Activated naive CD8-positive, alpha-beta T cell treated with anti-CD3 and anti-CD28 coated beads for 36 hours (primary cell): Measurements from ENCODE around the gene MTX2. TPM values are rescaled to one million over a fixed set of nuclear protein-coding genes. Genes with fewer than 3 reads are reported as not detected.
A peak's percentile ranks its signal among the peaks of the same experiment; 100 is the strongest.
"Not testable (repeated sequence)": the region's sequence is repeated elsewhere in the genome, so short reads cannot be mapped to it uniquely, and the experiment has no call there.

ENCODE experiments used
- DNase-seq: peaks from one replicate; pipeline ENCODE4 v3.0.0; 2021
- H3K27ac Mint-ChIP-seq: one replicate; pipeline ENCODE4 v1.8.0; 2022; ENCODE audit warnings: mild to moderate bottlenecking, moderate library complexity, mixed read lengths
- H3K27me3 Mint-ChIP-seq: one replicate; pipeline ENCODE4 v1.8.0; 2022; ENCODE audit warnings: mild to moderate bottlenecking, mixed read lengths
- H3K36me3 Mint-ChIP-seq: one replicate; pipeline ENCODE4 v1.8.0; 2021; ENCODE audit warnings: mild to moderate bottlenecking, mixed read lengths
- H3K4me1 Mint-ChIP-seq: one replicate; pipeline ENCODE4 v1.8.0; 2021; ENCODE audit warnings: mixed read lengths
- H3K4me3 Mint-ChIP-seq: one replicate; pipeline ENCODE4 v1.8.0; 2022; ENCODE audit warnings: mild to moderate bottlenecking, moderate library complexity, mixed read lengths
- H3K9me3 Mint-ChIP-seq: one replicate; pipeline ENCODE4 v1.8.0; 2022; ENCODE audit warnings: mixed read lengths
- total RNA-seq, 2 experiments: library from RNA; stranded (reverse); gene quantifications; one replicate each; pipeline ENCODE4 v1.2.3, GENCODE V29; 2021

Gene MTX2
- total RNA-seq, 2 experiments from 2014 or later = 28.8 to 30.0 TPM

DNA sequence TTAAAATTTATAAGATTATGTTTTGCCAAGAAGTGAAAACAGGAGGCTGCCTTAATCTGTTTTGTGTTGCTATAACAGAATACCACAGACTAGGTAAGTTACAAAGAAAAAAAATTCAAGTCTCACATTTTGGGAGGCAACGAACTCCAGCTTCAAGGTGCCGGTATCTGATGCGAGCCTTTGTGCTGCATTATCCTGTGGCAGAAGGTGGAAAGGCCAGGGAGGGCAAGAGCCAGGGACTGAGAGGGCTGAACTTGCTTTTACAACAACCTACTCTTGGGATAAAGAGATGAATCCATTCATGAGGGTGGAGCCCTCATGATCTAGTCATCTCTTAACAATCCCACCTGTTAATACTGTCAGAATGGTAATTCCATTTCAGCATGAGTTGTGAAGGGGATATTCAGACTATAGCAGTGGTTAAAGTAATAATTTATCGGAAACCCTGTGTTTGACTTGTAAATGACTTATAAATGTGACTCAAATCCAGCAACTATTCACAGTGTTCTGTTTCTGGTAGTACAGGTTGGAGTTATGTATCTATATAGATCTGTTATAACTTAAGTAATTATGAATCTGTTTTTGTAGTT, 3.7 kb downstream of the MTX2 start:
- DNase-seq = no peak
- Mint-ChIP-seq H3K4me3 (no peak overlapping the region), H3K27me3 (no peaks in the 10 kb centered on the region), H3K36me3 (peaks cover 13% of the 10 kb centered on the region), H3K4me1 (peaks cover 31% of the 10 kb centered on the region), H3K27ac (no peak overlapping the region), H3K9me3 (no peaks in the 10 kb centered on the region)

DNA sequence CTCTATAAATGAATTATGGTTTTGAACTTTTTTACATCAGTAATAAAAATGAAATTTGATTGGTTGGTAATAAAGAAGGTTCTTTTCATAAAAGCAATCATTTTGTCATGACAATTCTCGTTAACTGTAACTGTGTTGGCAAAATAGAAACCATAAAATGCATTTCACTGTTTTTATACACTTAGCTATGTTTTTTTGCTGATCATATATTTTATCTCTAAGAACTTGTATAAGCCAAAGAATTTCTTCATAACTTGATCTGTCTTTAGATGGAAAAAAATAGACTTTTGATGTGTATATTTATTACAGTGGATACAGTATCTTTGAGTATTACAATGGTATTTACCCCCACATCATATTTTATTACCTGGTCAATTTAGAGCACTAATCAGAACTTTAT, 9.7 kb downstream of the MTX2 start:
- no peak overlapping the region for H3K4me3 Mint-ChIP-seq
- H3K4me1 Mint-ChIP-seq = peaks cover 36% of the 10 kb centered on the region
- no peak for DNase-seq
- H3K27me3 Mint-ChIP-seq = no peaks in the 10 kb centered on the region
- no peaks in the 10 kb centered on the region for H3K9me3 Mint-ChIP-seq
- peaks cover 18% of the 10 kb centered on the region for H3K36me3 Mint-ChIP-seq
- H3K27ac Mint-ChIP-seq = no peak overlapping the region

DNA sequence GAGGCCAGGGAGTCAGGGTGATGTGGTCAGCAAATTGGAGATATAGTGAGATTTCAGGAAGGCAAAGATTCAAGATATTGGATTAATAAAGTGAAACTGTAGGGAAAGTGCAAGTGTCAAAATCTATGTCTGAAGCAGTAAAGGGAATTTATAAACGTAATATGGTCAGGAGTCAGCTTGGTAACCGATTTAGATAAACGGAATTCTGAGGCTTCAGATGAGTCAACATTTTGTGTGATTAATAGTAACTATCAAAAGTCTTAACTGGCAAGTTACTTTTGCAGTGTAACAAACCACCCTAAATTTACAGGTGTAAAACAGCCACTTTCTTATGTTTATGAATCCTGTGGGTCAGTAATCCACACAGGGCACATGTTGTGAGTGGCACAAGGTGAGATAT, 10.9 kb downstream of the MTX2 start:
- H3K4me1 Mint-ChIP-seq = peaks cover 31% of the 10 kb centered on the region
- no peaks in the 10 kb centered on the region for H3K9me3 Mint-ChIP-seq
- peaks cover 20% of the 10 kb centered on the region for H3K36me3 Mint-ChIP-seq

DNA sequence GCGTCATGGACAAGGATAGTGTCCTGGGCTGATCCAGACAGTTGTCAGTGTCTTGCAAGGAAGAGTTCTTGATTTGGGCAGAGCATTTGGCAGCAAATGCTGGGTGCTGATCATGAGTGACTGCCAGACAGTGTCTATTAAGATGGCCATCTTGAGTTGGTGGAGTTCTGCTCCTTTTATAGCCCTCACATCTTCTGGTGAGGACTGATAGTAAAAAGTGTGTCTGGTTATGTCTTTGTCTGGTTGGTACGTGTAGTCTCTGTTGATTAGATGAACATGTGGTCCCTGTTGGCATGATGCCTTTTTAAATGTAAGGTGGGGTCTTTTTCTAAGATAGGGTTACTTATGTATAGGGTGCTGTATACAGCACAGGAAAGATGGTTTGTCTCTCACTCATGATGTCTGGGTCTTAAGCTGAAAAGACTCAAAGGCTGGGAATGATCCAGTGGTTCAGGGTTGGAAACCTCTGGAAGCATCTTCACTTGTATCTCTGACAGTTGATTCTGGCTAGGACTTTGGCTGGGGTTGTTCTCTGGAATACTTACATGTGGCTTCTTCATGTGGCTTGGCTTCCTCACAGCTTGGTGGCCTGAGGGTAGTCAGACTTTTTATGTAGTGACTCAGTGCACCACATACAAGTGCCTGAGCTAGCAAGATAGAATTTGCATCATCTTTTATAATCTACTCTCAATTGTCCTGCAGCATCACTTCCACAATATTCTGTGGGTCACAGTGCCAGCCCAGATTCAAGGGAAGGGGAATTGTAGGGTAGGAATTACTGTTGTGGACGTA, 11.8 kb downstream of the MTX2 start:
- Mint-ChIP-seq H3K4me3 (no peak overlapping the region), H3K27ac (no peak overlapping the region)

More for the DNA sequence above, 10.9 kb downstream of the MTX2 start:
- DNase-seq = no peak
- Mint-ChIP-seq H3K4me3 (no peak overlapping the region), H3K27ac (no peak overlapping the region), H3K27me3 (no peaks in the 10 kb centered on the region)

DNA sequence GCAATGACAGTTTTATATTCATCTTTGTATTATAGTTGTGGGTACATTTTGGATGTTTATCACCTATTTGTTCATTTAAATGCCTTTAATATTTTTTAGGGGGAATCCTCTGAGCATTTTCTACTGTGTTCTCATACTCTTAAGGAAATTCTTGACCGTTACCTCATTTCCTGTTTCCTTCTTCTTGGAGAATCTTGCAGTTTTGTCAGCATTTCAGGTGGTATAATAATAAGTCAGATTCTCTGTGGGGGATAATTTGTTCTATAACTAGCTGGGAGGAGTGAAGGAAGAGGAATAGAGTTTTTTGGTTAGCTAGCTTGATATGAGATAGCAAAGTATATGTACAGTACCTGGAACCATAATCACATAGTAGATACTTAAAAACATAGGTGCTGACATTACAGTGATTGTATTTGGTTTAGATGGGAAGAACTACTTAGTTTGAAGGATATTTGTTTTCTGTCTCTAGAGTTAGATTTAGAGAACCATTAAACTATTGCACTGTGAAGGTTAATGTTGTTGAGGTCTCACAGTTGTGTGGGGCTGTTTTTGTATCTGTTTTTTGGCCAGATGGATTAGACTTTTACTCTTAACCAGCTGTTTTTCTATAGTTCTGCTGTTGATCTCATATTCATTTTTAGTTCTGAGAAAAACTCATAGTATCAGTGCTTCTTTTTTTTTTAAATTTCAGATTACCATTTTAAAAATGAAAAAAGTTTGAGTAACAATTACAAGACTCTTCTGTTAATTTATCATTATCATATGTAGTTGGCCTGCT, 14.2 kb downstream of the MTX2 start:
- DNase-seq = no peak
- Mint-ChIP-seq H3K27me3 (no peaks in the 10 kb centered on the region), H3K27ac (peak overlapping the region; percentile 47), H3K36me3 (peaks cover 35% of the 10 kb centered on the region), H3K4me3 (no peak overlapping the region), H3K9me3 (peaks cover 1% of the 10 kb centered on the region), H3K4me1 (peaks cover 44% of the 10 kb centered on the region)

More for the DNA sequence above, 11.8 kb downstream of the MTX2 start:
- no peaks in the 10 kb centered on the region for H3K9me3 Mint-ChIP-seq
- H3K36me3 Mint-ChIP-seq = peaks cover 25% of the 10 kb centered on the region
- peaks cover 36% of the 10 kb centered on the region for H3K4me1 Mint-ChIP-seq
- H3K27me3 Mint-ChIP-seq = no peaks in the 10 kb centered on the region
- DNase-seq = no peak

DNA sequence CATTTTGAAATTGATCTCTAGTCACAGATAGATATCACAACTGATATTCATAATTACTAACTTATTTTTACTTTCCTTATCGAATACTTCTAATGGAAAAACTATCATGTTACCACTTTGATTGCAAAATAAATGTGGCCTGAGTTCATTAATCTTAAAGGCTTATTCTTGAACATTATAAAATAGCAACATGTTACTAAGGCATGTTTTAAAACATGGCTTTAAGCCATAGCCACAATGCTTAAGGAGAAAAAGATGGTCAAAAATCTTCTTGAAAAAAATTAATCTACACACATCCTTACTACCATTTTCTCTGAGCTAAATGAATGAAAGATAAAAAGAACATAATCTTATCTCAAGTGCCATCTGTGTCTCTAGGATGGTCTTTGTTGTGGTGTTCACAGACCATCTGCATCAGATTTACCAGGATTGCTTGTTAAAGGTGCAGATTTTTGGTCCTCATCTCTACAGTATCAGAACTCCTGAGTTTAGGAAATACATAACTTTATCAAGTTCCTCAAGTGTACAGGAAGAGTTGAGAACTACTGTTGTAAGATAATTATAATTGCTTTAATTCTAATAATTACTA, 15.3 kb downstream of the MTX2 start:
- Mint-ChIP-seq H3K36me3 (peaks cover 37% of the 10 kb centered on the region), H3K4me3 (no peak overlapping the region), H3K27ac (no peak overlapping the region), H3K27me3 (no peaks in the 10 kb centered on the region), H3K9me3 (peaks cover 1% of the 10 kb centered on the region), H3K4me1 (peaks cover 46% of the 10 kb centered on the region)
- DNase-seq = no peak

DNA sequence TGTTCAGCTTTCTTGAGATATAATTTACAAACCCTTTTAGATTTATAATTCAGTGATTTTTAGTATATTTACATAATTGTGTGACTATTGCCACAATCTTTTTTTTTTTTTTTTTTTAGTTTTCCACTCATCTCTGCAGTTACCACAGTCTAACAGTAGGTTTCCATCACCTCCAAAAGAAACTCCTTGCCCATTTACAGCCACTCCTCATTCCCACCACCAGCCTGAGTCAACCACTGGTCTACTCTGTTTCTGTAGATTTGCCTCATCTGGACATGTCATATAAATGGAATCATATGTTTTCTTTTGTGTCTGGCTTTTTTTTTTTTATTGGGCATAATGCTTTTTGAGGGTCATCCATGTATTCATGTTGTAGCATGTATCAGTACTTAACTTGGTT, 16.1 kb downstream of the MTX2 start:
- H3K36me3 Mint-ChIP-seq = peaks cover 35% of the 10 kb centered on the region
- no peak overlapping the region for H3K27ac Mint-ChIP-seq
- DNase-seq = no peak
- peaks cover 46% of the 10 kb centered on the region for H3K4me1 Mint-ChIP-seq
- H3K27me3 Mint-ChIP-seq = no peaks in the 10 kb centered on the region
- H3K4me3 Mint-ChIP-seq = no peak overlapping the region
- H3K9me3 Mint-ChIP-seq = peaks cover 1% of the 10 kb centered on the region

DNA sequence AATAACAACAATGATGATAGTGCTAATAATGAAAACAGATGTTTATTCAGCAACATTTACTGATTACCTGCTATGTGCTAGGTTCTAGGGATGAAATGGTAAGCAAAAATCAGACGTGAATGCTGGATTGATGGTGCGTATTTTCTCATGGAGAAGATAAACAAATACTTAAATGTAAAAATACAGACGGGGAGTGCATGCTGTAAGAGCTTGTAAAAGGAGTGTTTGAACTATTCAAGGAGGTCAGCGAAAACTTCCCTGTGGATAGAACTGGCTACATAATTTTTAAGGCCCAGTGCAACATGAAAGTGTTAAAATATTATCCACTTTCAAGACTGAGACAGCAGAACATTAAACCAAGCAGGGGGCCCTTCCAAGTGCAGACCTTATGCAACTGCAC, 22.1 kb downstream of the MTX2 start:
- Mint-ChIP-seq H3K4me1 (peaks cover 43% of the 10 kb centered on the region), H3K4me3 (no peak overlapping the region)

DNA sequence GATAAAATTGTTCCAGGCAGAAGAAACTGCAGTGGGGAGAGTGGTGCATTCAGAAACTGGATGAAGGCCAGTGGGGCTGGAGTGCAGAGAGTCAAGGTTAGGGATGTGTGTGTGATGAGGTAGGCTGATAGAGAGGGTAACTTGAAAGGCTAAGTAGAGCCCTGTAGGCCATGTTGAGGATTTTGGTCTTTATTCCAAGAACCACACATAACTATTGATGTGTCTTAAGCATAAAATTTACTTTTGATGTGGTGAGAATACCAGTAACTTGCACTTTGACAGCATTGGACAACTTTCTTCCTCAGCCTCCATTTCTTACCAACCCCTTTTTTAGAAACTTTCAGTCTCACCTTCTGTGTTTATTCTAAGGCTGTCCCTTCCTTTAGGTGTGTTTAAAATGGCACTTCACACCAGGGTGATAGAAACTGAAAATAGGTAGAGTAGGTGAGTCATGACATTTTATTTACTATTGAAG, 22.6 kb downstream of the MTX2 start:
- Mint-ChIP-seq H3K36me3 (peaks cover 12% of the 10 kb centered on the region), H3K4me3 (peak overlapping the region; percentile 3), H3K27me3 (no peaks in the 10 kb centered on the region), H3K9me3 (peaks cover under 1% of the 10 kb centered on the region), H3K27ac (peak overlapping the region; percentile 22), H3K4me1 (peaks cover 40% of the 10 kb centered on the region)
- peak; percentile 4 for DNase-seq

More for the DNA sequence above, 22.1 kb downstream of the MTX2 start:
- peaks cover 17% of the 10 kb centered on the region for H3K36me3 Mint-ChIP-seq
- H3K9me3 Mint-ChIP-seq = peaks cover 1% of the 10 kb centered on the region
- no peak overlapping the region for H3K27ac Mint-ChIP-seq
- DNase-seq = no peak
- H3K27me3 Mint-ChIP-seq = no peaks in the 10 kb centered on the region

DNA sequence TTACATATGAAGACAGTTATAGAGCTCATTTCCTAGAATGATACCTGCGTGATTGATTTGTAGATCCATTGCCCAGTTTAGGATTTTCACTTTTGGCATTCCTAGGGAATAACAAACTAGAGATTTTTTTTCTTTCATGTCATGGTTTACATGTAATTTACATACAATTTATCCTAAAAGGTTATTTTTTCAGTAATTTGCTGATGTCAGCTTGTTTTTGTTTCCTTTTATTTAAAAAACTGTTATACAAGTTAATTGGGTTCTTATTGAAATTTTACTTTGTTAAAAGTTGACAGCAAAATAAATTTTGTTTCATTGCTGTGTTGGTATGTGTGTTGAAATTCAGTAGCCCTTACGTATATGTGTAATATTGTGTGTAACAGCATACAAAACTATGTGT, 23.4 kb downstream of the MTX2 start:
- peaks cover 12% of the 10 kb centered on the region for H3K36me3 Mint-ChIP-seq

DNA sequence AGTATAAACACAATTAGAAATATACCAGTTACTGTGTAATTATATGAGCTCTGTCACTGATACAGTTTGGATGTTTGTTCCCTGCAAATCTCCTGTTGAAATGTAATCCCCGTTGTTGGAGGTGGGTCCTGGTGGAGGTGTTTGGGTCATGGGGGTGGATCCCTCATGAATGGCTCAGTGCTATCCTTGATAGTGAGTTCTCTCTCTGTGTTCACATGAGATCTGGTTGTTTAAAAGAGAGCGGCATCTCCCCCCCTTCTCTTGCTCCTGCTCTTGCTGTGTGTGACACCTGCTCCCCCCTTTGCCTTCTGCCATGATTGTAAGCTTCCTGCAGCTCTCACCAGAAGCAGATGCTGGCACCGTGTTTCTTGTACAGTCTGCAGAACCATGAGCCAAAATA, 24.1 kb downstream of the MTX2 start:
- peaks cover 36% of the 10 kb centered on the region for H3K4me1 Mint-ChIP-seq
- H3K9me3 Mint-ChIP-seq = no peaks in the 10 kb centered on the region
- H3K36me3 Mint-ChIP-seq = peaks cover 8% of the 10 kb centered on the region
- H3K27ac Mint-ChIP-seq = no peak overlapping the region
- no peak for DNase-seq
- no peak overlapping the region for H3K4me3 Mint-ChIP-seq
- no peaks in the 10 kb centered on the region for H3K27me3 Mint-ChIP-seq

More for the DNA sequence above, 23.4 kb downstream of the MTX2 start:
- no peak for DNase-seq
- Mint-ChIP-seq H3K4me3 (no peak overlapping the region), H3K4me1 (peaks cover 40% of the 10 kb centered on the region), H3K9me3 (no peaks in the 10 kb centered on the region), H3K27me3 (no peaks in the 10 kb centered on the region), H3K27ac (no peak overlapping the region)

DNA sequence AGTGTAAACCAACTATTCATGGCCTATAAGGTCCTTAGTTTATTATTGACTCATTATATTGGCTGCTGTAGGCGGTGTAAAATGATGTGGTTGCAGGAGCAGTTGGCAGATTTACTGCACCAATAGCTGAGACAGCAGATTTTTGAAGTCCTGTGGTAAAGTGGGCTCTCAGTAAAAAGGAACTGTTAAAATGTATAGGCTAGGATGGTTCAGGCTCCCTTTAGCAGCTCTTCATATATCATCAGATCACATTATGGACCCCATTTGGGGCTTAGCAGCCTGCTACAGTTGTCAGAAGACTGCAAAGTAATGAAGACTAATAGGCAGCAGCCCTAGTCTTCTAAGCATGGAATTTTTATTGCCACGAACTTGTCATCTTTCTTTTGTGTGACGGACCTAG, 27.8 kb downstream of the MTX2 start:
- Mint-ChIP-seq H3K36me3 (peaks cover 2% of the 10 kb centered on the region), H3K27ac (no peak overlapping the region), H3K9me3 (no peaks in the 10 kb centered on the region), H3K27me3 (no peaks in the 10 kb centered on the region), H3K4me3 (no peak overlapping the region), H3K4me1 (peaks cover 12% of the 10 kb centered on the region)
- DNase-seq = no peak

DNA sequence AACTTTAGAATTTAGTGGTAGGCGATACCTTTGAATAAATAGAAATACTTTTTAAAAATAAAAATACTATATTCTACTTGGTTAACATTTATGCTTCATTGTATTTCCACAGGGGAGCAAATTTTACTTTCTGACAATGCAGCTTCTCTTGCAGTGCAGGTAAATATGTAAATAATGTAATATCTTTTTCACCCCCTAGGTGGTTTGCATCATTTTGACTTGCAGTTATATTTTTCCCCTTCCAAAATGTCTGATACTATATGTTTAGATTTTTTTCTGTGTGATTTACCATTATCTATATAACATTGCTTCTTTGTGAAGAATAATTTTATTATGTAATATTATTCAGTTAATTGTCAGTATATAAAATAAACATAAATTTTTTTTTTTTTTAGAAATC, 28.5 kb downstream of the MTX2 start:
- H3K4me3 Mint-ChIP-seq = no peak overlapping the region
- H3K4me1 Mint-ChIP-seq = peaks cover 7% of the 10 kb centered on the region
- no peaks in the 10 kb centered on the region for H3K27me3 Mint-ChIP-seq
- DNase-seq = no peak
- H3K36me3 Mint-ChIP-seq = peaks cover 2% of the 10 kb centered on the region
- H3K9me3 Mint-ChIP-seq = no peaks in the 10 kb centered on the region
- no peak overlapping the region for H3K27ac Mint-ChIP-seq

DNA sequence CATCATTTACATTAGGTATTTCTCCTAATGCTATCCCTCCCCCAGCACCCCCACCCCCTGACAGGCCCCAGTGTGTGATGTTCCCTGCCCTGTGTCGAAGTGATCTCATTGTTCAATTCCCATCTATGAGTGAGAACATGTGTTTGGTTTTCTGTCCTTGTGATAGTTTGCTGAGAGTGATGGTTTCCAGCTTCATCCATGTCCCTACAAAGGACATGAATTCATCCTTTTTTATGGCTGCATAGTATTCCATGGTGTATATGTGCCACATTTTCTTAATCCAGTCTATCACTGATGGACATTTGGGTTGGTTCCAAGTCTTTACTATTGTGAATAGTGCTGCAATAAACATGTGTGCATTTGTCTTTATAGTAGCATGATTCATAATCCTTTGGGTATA, 36.8 kb downstream of the MTX2 start:
- not testable (repeated sequence) for DNase-seq, H3K4me3 Mint-ChIP-seq, H3K27me3 Mint-ChIP-seq, H3K9me3 Mint-ChIP-seq, H3K4me1 Mint-ChIP-seq, H3K27ac Mint-ChIP-seq
- peaks cover 52% of the 10 kb centered on the region for H3K36me3 Mint-ChIP-seq

DNA sequence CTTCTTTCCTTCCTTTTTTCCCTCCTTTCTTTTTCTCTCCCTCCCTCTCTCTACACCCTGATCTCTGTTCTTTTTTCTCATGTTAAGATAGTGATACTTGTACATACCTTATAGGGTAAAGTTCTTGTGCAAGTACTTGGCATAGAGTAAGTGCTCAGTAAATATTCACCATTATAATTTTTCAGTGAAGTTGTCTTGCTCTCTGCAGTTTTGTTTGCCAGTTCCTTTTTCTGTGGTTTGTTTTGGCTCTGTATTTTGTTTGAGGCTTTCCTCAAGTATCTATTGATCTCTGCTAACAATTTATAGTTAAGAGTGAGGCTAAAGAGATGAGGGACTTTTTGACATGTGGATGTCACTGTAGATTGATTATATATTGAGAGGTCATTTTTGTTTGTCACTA, 48.0 kb downstream of the MTX2 start:
- Mint-ChIP-seq H3K9me3 (no peaks in the 10 kb centered on the region), H3K27ac (no peak overlapping the region), H3K27me3 (no peaks in the 10 kb centered on the region), H3K4me3 (no peak overlapping the region), H3K4me1 (peaks cover 2% of the 10 kb centered on the region), H3K36me3 (peaks cover 11% of the 10 kb centered on the region)
- no peak for DNase-seq
